T-helper 2 cell treated with Interferon-gamma antibody and Interleukin-4, amounts not matched to agents 5 μg/mL and 100 μg/mL, for 36 hours (primary cell): ENCODE data around the gene CLEC20A.
A peak's percentile ranks its signal among the peaks of the same experiment; 100 is the strongest.

Source experiments
- DNase-seq: peaks from one replicate; pipeline ENCODE4 v3.0.0; 2021; ENCODE audit warnings: low spot score
- H3K27ac Mint-ChIP-seq: one replicate; pipeline ENCODE4 v1.8.0; 2021; ENCODE audit warnings: mild to moderate bottlenecking, mixed read lengths
- H3K27me3 Mint-ChIP-seq: one replicate; pipeline ENCODE4 v1.8.0; 2021; ENCODE audit warnings: low read depth, mixed read lengths
- H3K36me3 Mint-ChIP-seq: one replicate; pipeline ENCODE4 v1.8.0; 2021; ENCODE audit warnings: low read depth, mixed read lengths
- H3K4me1 Mint-ChIP-seq: one replicate; pipeline ENCODE4 v1.8.0; 2021; ENCODE audit warnings: low read depth, mixed read lengths
- H3K4me3 Mint-ChIP-seq: one replicate; pipeline ENCODE4 v1.8.0; 2022; ENCODE audit warnings: mild to moderate bottlenecking, moderate library complexity, mixed read lengths
- H3K9me3 Mint-ChIP-seq: one replicate; pipeline ENCODE4 v1.8.0; 2021; ENCODE audit warnings: mixed read lengths

CLEC20A gene

GRCh38 chr1:178496410-178497135 is at the start of gene CLEC20A:
Gene CLEC20A, minus strand, starts transcription at chr1:178496964. Its CDS starts 25 bp downstream, at chr1:178496939.
- DNase-seq = no peak
- no peak within 1 kb of the TSS for H3K4me3 Mint-ChIP-seq
- no peaks in the 10 kb centered on the region for H3K36me3 Mint-ChIP-seq
- no peak within 1 kb of the TSS for H3K27ac Mint-ChIP-seq
- H3K4me1 Mint-ChIP-seq = no peaks in the 10 kb centered on the region
- H3K27me3 Mint-ChIP-seq = no peaks in the 10 kb centered on the region
- no peaks in the 10 kb centered on the region for H3K9me3 Mint-ChIP-seq

- Mint-ChIP-seq H3K9me3 (no peaks in the 10 kb centered on the region), H3K27ac (no peak overlapping the region), H3K27me3 (no peaks in the 10 kb centered on the region), H3K4me3 (no peak overlapping the region), H3K4me1 (peaks cover 7% of the 10 kb centered on the region), H3K36me3 (no peaks in the 10 kb centered on the region)
- no peak for DNase-seq
These were observed 47.8 kb upstream of the CLEC20A start for GRCh38 chr1:178544531-178544930.

GRCh38 chr1:178543290-178543607 is 46.5 kb upstream of the CLEC20A start:
- peaks cover 7% of the 10 kb centered on the region for H3K4me1 Mint-ChIP-seq
- H3K27ac Mint-ChIP-seq = peak overlapping the region; percentile 41
- H3K27me3 Mint-ChIP-seq = no peaks in the 10 kb centered on the region
- peak overlapping the region; percentile 90 for H3K4me3 Mint-ChIP-seq
- no peaks in the 10 kb centered on the region for H3K36me3 Mint-ChIP-seq
- H3K9me3 Mint-ChIP-seq = no peaks in the 10 kb centered on the region
- no peak for DNase-seq

GRCh38 chr1:178542554-178543289 is 46.0 kb upstream of the CLEC20A start:
- Mint-ChIP-seq H3K27ac (peak overlapping the region; percentile 81), H3K36me3 (no peaks in the 10 kb centered on the region), H3K4me1 (peaks cover 7% of the 10 kb centered on the region), H3K27me3 (no peaks in the 10 kb centered on the region), H3K4me3 (peak overlapping the region; percentile 90), H3K9me3 (no peaks in the 10 kb centered on the region)
- DNase-seq = peak; percentile 89

GRCh38 chr1:178541829-178542553 is 45.2 kb upstream of the CLEC20A start:
- Mint-ChIP-seq H3K9me3 (no peaks in the 10 kb centered on the region), H3K4me3 (peak overlapping the region; percentile 90), H3K27ac (peak overlapping the region; percentile 81), H3K4me1 (peaks cover 7% of the 10 kb centered on the region), H3K27me3 (no peaks in the 10 kb centered on the region), H3K36me3 (no peaks in the 10 kb centered on the region)
- peak; percentile 35 for DNase-seq

- no peaks in the 10 kb centered on the region for H3K27me3 Mint-ChIP-seq
- H3K9me3 Mint-ChIP-seq = no peaks in the 10 kb centered on the region
- peaks cover 7% of the 10 kb centered on the region for H3K4me1 Mint-ChIP-seq
- H3K36me3 Mint-ChIP-seq = no peaks in the 10 kb centered on the region
- DNase-seq = no peak
- no peak overlapping the region for H3K27ac Mint-ChIP-seq
- H3K4me3 Mint-ChIP-seq = peak overlapping the region; percentile 90
These were observed 44.6 kb upstream of the CLEC20A start for GRCh38 chr1:178541379-178541778.

- Mint-ChIP-seq H3K9me3 (no peaks in the 10 kb centered on the region), H3K27ac (no peak overlapping the region), H3K27me3 (no peaks in the 10 kb centered on the region), H3K4me1 (peaks cover 7% of the 10 kb centered on the region), H3K36me3 (no peaks in the 10 kb centered on the region), H3K4me3 (no peak overlapping the region)
- no peak for DNase-seq
These were observed 43.9 kb upstream of the CLEC20A start for GRCh38 chr1:178540646-178541045.

- Mint-ChIP-seq H3K4me3 (no peak overlapping the region), H3K27ac (no peak overlapping the region), H3K9me3 (no peaks in the 10 kb centered on the region), H3K27me3 (no peaks in the 10 kb centered on the region), H3K36me3 (no peaks in the 10 kb centered on the region), H3K4me1 (peaks cover 7% of the 10 kb centered on the region)
- DNase-seq = no peak
These were observed 43.4 kb upstream of the CLEC20A start for GRCh38 chr1:178540204-178540603.

- no peaks in the 10 kb centered on the region for H3K36me3 Mint-ChIP-seq
- no peak overlapping the region for H3K4me3 Mint-ChIP-seq
- no peak for DNase-seq
- no peak overlapping the region for H3K27ac Mint-ChIP-seq
- no peaks in the 10 kb centered on the region for H3K9me3 Mint-ChIP-seq
- no peaks in the 10 kb centered on the region for H3K27me3 Mint-ChIP-seq
- peaks cover 7% of the 10 kb centered on the region for H3K4me1 Mint-ChIP-seq
These were observed 42.5 kb upstream of the CLEC20A start for GRCh38 chr1:178539291-178539690.

GRCh38 chr1:178538192-178538916 is 41.6 kb upstream of the CLEC20A start:
- Mint-ChIP-seq H3K36me3 (no peaks in the 10 kb centered on the region), H3K9me3 (no peaks in the 10 kb centered on the region), H3K4me3 (no peak overlapping the region), H3K27ac (no peak overlapping the region), H3K27me3 (no peaks in the 10 kb centered on the region), H3K4me1 (peaks cover 7% of the 10 kb centered on the region)
- no peak for DNase-seq

- Mint-ChIP-seq H3K4me3 (no peak overlapping the region), H3K36me3 (no peaks in the 10 kb centered on the region), H3K4me1 (peaks cover 4% of the 10 kb centered on the region), H3K27ac (no peak overlapping the region), H3K27me3 (no peaks in the 10 kb centered on the region), H3K9me3 (no peaks in the 10 kb centered on the region)
- no peak for DNase-seq
These were observed 40.8 kb upstream of the CLEC20A start for GRCh38 chr1:178537382-178538090.

- DNase-seq = no peak
- H3K27me3 Mint-ChIP-seq = no peaks in the 10 kb centered on the region
- H3K4me1 Mint-ChIP-seq = peaks cover 4% of the 10 kb centered on the region
- no peaks in the 10 kb centered on the region for H3K9me3 Mint-ChIP-seq
- no peaks in the 10 kb centered on the region for H3K36me3 Mint-ChIP-seq
- no peak overlapping the region for H3K27ac Mint-ChIP-seq
- H3K4me3 Mint-ChIP-seq = no peak overlapping the region
These were observed 40.1 kb upstream of the CLEC20A start for GRCh38 chr1:178536844-178537371.

- no peak for DNase-seq
- Mint-ChIP-seq H3K4me1 (no peaks in the 10 kb centered on the region), H3K36me3 (no peaks in the 10 kb centered on the region)
These were observed 39.6 kb upstream of the CLEC20A start for GRCh38 chr1:178536329-178536728.

More at GRCh38 chr1:178536329-178536728, 39.6 kb upstream of the CLEC20A start:
- no peaks in the 10 kb centered on the region for H3K27me3 Mint-ChIP-seq
- no peak overlapping the region for H3K4me3 Mint-ChIP-seq
- H3K9me3 Mint-ChIP-seq = no peaks in the 10 kb centered on the region
- no peak overlapping the region for H3K27ac Mint-ChIP-seq
